Esophagus mucosa (tissue), 1 donor: ENCODE results near the gene RIT2. TPM values are rescaled to one million over a fixed set of nuclear protein-coding genes. Genes with fewer than 3 reads are reported as not detected.

Experiments
- ATAC-seq: fragments of 200-7000 bp; cut with Tn5 transposase; one replicate; pipeline ENCODE4 v1.9.1; 2020
- total RNA-seq: library from RNA; stranded (reverse); gene quantifications from one replicate; pipeline ENCODE4 v1.2.4, GENCODE V29; 2023
- donor health status: DM: yes; HTN: yes; CAD: no.

RIT2 gene
- not detected for total RNA-seq

- ATAC-seq, result no peak
Measured at GRCh38 chr18:43115076-43115921, at the start of gene RIT2. TSS of gene RIT2 (minus strand) at chr18:43115685.

- no peak for ATAC-seq
Measured at GRCh38 chr18:43161528-43161927, 46.0 kb upstream of the RIT2 start.

GRCh38 chr18:43160509-43160908 is 45.0 kb upstream of the RIT2 start:
- no peak for ATAC-seq

- ATAC-seq, result no peak
Measured at GRCh38 chr18:43159926-43160325, 44.4 kb upstream of the RIT2 start.

- ATAC-seq, result no peak
Measured at GRCh38 chr18:43159086-43159770, 43.7 kb upstream of the RIT2 start.

- ATAC-seq, result no peak
Measured at GRCh38 chr18:43158381-43158780, 42.9 kb upstream of the RIT2 start.

- no peak for ATAC-seq
Measured at GRCh38 chr18:43155842-43156241, 40.4 kb upstream of the RIT2 start.

- ATAC-seq, result no peak
Measured at GRCh38 chr18:43148231-43148630, 32.7 kb upstream of the RIT2 start.

GRCh38 chr18:43141208-43141607 is 25.7 kb upstream of the RIT2 start:
- ATAC-seq, result no peak

GRCh38 chr18:43139288-43139946 is 23.9 kb upstream of the RIT2 start:
- ATAC-seq, result no peak

- ATAC-seq, result no peak
Measured at GRCh38 chr18:43134876-43135275, 19.4 kb upstream of the RIT2 start.

GRCh38 chr18:43130716-43131260 is 15.3 kb upstream of the RIT2 start:
- ATAC-seq, result no peak

- no peak for ATAC-seq
Measured at GRCh38 chr18:43129946-43130524, 14.6 kb upstream of the RIT2 start.

GRCh38 chr18:43125471-43125870 is 10.0 kb upstream of the RIT2 start:
- ATAC-seq, result no peak

GRCh38 chr18:43122955-43123354 is 7.5 kb upstream of the RIT2 start:
- no peak for ATAC-seq

- no peak for ATAC-seq
Measured at GRCh38 chr18:43116699-43117294, 1.3 kb upstream of the RIT2 start.

- ATAC-seq, result no peak
Measured at GRCh38 chr18:43113220-43113895, 2.1 kb downstream of the RIT2 start.

GRCh38 chr18:43108882-43109281 is 6.6 kb downstream of the RIT2 start:
- no peak for ATAC-seq

- no peak for ATAC-seq
Measured at GRCh38 chr18:43108469-43108868, 7.0 kb downstream of the RIT2 start.

GRCh38 chr18:43093646-43094045 is 21.8 kb downstream of the RIT2 start:
- no peak for ATAC-seq

GRCh38 chr18:43092539-43092938 is 22.9 kb downstream of the RIT2 start:
- no peak for ATAC-seq

GRCh38 chr18:43081396-43081795 is 34.1 kb downstream of the RIT2 start:
- no peak for ATAC-seq
